GM18909 (cell line): ENCODE measurements around the gene CPEB4.
A peak's percentile ranks its signal among the peaks of the same experiment; 100 is the strongest.

Source experiments
- ATAC-seq: cut with Tn5 transposase; IDR thresholded peaks from one replicate; pipeline ENCODE4 v1.9.1; 2021; ENCODE audit warnings: mild to moderate bottlenecking; ENCODE audit not compliant: unreplicated experiment, poor library complexity

CPEB4 gene

DNA sequence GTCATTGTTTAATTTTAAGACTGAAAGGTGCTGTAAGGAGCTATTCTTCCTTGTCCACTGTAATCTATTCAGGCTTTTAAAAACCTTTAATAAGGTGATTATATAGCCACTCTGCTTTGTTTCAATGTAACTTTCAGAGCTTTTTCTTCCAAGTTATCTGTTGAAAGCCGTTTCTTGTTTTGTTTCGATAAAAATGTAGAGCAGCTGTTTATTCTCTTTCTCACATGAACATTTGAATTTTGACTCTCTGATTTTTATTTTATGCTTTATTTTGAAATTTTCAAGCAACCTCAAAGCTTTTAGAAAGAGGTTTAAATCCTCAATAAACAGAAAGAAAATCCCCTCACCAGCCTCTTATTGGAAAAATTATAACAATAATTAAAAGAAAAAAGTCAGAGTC is 47.2 kb downstream of the CPEB4 start:
- no peak for ATAC-seq

DNA sequence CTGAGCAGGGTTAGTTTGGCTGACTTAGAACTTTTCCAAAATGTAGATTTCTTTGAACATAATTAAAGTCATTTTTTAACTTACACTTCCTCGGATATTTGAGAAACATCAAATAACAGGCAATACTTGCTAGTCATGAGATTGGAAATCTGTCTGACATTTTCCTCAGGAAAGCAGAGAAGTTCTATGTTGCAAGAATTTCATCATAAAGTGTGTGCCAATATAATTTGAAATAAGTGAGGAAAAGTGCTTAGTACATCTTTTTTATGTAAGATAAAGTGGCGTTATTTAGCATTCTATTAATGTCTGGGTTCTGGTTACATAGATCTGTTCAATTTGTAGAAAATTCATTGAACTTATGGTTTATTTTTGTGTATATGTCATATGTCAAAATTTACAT is 52.1 kb downstream of the CPEB4 start:
- ATAC-seq: no peak

DNA sequence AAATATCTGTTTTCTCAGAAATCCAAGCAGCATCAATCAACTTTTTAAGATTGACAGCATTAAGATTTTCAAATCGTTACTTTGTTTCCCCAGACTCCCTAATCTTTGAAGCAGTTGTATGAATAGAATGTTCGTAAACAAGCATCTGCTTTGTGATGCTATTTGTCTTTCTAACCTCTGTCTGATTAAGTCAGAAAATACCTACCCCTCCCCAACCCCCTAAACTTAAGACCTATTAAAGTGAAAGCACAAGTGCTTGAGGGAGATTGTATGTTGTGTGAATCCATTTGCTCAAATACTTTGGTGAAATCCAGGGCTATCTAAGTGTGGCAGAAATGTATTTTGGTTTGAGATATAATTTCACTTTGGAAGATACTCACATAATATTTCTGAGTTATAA is 53.0 kb downstream of the CPEB4 start:
- no peak for ATAC-seq

DNA sequence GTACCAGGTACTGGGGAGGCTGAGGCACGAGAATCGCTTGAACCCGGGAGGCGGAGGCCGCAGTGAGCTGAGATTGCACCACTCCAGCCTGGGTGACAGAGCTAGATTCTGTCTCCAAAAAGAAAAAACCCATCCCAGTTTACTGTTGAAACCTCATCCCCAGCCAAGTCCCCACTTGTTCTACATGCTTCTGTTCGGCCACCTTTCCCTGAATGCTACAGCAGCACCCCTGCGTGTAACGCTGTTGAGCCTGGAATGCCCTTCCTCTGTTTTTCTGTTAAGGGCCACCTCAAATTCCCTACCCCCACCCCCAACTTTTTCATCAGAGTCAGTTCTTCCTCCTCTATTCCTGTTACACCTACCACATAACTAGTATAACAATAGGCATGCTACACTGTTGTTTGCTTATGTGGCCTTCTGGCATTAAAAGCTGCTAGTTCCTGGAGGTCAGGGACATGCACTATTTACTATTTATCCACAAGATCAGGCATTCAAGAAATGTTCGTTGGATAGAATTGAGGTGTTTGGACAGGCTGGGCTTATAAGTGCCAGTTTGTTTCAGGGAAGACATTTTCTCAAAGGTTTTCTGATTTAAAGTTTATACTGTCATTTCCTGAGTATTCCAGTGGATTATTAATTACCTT is 53.7 kb downstream of the CPEB4 start:
- ATAC-seq: no peak

DNA sequence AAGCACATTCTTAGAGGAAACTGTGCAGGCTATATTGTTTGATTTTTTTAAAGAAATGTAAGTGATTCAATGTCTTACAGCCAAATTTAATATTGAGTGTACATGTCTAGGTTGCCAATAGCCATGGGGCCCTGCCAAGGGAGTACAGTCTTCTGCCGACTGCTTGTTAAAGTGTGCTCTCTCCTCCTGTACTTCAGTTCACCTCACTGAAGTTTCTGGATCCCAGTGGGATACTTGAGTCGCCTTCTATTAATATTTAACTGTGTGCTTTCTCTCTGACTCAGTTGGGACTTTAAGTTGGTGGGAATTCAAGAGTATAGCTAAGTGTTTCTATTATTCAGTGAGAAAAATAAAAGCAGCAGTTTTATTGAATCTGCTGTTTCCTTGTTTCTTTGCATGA is 56.4 kb downstream of the CPEB4 start:
- ATAC-seq: no peak

DNA sequence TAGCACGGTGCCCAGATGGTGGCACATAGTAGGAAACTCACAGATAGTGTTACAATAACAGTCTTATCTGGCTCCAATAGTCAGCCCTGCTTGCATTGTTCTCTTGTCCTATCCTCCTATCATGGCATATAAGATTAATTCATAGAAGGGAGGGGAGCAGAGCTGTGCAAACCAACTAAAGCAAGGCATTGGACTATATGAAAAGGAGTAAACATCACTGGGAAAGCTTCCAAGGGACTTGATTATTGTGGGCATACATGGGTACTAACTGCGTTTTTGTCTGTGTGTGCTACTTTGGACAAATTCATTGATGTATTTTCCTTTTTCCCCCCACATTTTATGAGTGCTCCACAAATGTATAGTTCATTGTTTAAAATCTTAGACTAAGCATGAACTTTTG is 57.0 kb downstream of the CPEB4 start:
- ATAC-seq: no peak

DNA sequence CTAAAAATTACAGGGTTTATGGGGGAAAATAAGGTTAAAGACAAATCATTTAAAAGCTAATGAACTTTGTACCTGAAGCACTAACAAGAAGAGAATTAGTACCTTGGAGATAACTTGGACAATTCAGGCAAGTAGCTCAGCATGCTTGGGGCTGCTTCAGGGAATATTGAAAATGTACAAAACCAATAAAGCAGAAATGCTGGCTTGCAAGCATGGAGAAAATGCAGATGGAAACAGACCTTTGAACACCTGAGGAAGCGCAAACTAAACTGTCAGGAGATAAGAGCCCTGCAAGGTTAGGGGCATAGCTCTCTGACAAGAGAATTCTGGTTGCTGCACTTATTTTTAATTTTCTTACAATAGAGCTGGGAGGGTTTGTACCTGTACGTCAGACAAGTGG is 58.2 kb downstream of the CPEB4 start:
- no peak for ATAC-seq

DNA sequence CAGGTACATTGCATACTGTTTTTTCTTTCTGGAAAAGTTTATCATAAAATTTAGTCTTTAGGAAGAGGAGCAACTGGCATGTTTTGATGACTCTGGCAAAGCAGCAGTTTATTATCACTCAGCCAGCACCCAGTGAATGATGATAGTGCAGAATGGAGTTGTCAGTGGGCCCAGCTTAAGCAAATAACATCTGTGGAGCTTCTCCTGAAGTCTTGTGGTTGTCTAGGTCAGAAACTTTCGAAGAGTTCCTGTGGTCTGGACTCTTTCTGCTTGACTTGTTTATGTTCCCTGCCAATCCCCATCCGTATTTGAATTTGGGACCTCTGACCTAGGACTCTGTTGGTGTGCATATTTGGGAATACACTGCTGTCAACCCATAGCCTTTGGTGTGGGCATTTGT is 62.7 kb downstream of the CPEB4 start:
- ATAC-seq: no peak

DNA sequence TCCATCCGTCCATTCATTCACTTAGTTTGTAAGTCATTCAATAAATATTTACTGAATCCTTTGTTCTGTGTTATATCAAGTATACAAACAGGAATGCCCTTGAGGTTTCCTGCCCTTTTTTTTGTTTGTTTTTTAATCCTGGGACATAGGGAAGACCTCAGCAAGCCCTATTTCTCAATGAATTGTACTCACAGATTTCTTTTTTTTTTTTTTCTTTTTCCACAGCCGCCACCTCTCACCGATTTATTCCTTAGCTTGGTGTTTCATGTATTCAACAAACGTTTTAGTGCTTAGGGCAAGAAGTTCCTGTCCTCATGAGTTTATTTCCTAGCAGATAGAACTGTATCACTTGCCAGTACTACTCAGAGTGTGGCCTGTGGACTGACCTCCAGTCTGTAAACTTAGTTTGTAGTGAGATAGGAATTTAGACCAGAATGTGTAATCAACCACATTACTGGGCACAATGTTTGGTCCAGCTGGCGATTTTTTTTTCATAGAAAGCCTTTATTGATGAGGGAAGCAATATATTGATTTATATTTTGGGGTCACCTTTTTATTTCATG is 65.5 kb downstream of the CPEB4 start:
- no peak for ATAC-seq

DNA sequence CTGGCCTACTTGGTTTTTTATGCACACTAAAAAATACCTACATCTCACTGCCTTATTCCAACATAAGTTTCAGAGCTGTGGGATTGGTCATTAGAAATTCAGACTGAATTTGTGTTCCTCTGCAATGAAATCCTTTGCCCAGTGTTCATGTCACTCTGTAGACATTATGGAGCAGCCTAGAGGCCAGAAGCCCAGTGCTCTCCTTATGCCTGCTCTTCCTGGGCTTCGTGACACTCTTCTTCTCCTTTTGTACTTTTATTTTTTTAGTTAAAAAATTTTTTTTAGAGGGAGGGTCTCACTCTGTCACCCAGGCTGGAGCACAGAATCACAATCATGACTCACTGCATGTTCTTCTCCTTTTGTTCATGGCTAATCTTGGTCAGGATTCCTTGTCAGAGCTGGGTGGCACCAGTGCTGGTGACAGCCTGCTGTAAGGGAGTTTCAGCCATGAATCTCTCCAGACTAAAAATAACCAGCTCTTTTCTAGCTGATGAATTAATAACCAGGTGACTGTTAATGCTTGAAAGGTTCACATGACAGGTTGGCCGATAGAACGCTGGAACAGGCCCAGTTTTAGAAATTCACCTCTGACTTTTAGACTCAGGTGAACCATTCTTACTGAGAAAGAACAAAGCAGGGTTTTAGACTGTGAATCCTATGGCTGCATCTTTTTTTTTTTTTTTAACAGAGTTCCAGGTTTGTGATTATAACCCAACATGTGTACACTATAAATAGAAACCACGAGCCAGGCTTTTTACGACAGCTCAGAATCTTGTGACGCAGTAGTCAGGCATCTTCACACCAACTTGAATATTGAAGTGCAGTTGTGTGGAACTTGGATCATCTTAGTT is 66.7 kb downstream of the CPEB4 start:
- peak; percentile 52 for ATAC-seq

DNA sequence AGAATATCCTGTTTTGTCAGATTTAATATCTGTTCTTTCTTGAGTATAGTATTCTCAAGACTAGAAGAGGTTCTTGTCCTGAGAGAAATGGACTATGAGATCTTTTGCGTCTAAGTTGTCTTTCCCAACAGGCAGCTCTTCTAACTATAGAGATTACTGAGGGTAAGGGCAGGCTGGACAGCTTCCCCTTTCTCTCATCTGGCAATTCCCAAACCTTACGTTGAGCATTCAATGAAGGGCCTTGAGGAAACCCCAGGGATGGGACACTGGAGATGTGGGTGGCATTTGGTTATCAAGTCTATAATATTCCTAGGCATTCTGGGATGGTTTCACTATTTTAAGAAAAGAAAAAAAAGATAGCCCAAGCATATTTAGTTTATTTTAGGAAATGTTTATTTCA is 72.8 kb downstream of the CPEB4 start:
- no peak for ATAC-seq

DNA sequence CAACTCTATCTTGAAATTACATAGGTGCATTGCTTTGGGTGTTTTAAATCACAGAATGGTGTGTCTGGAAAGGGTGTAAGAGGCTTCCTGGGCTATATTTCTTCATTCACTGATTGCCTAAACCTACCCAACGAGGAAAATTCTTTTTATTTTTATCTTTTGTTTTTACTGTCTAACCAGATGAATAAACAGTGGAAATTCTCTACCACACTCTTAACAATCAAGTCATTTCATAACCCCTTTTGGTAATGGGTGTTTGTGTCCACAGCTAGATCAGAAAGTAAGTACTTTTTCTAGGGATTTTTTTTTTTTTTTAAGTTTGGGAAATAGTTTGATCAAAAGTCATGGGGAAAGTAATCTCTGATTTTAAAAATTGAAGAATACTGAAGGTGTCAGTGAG is 73.3 kb downstream of the CPEB4 start:
- ATAC-seq: no peak

DNA sequence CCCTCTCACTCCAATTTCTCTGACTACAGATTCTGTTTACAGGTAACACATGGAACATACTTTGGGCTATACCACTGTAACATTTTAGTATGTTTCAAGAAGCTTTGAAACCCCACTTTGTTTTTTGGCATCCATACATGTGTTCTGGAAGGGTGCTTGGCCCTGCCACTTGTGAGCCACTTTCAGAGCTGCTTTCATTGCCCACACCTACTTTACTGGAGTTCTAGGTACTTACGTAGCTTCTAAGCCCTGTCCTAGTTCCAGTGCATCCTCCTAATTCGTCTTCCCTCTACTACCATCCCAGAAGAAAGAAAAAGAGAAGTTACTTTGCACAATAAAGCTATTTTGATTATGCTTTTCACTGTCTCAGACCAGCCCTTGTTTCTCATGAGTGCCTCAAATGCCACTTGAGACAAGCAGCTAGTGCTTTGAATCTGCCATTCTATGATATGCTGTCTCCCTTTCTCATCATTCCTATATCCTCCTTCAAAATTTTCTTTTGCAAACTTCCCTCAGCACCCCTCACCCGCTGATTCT is 74.4 kb downstream of the CPEB4 start:
- no peak for ATAC-seq

DNA sequence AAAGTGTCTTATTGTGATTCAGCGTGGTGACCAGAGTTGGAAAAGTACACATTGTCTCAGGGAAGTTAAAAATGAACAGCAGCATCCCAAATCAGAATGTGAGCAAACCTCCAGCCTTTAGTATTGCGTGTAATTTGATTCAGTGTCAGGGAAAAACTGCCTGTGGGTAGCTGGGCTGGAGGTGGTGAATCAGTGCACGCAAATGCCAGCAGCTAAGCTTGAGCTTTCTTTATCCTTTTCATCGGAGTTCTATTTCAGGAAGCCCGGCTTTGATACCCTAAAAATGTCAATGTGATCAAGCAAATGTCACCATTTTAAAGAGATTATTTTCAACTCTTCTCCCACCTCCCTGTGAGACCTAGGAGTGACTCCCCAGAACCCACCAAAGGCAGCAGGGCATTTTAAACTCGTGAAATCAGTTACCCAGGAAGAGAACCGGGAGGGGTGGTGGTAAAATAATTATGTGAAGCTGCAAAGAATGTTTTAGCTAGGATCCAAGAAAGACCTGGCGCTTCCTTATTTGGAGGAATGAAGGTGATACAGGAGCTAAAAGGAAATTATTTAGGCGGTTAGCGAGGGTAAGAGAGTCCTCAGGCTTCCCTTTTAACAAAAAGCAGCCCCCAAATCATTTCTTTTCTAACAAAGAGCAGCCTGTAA is 75.2 kb downstream of the CPEB4 start:
- ATAC-seq: no peak

DNA sequence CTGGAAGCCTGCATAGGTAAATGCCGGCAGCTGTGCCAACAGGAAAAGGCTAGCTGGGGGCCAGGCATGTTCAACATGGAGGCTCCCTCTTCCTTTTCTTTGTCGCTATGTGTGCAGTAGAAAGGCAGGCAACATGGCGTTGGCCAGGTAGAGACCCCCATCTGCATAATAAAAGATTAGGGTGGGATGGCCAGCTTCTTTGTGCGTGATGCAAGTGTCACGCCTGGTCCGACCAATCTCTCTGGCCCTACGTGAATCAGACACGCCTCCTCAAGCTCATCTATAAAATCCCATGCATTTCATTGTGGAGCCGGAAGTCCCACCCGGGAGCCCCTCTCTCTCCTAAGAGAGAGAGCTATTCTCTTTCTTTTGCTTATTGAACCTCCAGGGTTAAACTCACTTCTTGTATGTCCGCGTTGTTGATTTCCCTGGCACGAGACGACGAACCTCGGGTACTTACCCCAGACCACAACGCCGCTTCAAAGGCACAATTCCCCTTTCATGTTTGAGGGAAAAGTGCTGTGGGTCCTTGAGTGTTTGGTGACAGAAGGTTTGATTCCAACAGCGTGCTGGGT is 75.8 kb downstream of the CPEB4 start:
- no peak for ATAC-seq

DNA sequence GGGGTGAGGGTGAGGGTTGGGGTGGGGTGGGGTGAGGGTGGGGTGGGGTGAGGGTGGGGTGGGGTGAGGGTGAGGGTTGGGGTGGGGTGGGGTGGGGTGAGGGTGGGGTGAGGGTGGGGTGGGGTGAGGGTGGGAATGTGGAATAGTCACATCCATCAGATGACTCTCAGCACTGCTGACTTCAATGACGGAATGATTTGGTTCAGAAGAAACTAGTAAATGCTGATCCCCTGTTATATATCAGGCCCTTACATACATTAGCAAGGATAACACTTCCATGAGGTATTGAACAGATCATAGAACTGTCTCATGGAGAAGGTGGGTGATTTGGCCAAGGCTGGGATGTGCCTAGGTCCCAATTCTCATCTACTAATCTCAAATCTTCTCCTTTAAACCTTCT is 76.4 kb downstream of the CPEB4 start:
- no peak for ATAC-seq

DNA sequence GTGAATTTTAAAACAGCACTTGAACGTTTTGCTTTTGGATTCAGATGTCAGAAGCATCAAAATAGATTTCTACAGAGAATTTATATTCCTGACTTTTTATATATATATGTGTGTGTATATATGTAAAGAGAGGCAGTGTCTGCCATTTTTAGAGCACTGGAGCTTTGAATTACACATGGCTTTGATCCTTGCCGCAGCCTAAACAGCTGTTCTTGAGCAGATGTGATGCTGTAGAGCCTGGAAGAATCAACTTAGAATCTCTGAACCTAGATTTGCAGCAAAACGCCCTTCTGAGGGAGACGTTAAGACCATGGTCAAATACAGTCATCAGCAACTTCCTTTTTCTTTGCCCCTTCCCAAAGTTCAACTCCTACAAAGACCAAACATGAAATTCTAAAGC is 79.1 kb downstream of the CPEB4 start:
- no peak for ATAC-seq

DNA sequence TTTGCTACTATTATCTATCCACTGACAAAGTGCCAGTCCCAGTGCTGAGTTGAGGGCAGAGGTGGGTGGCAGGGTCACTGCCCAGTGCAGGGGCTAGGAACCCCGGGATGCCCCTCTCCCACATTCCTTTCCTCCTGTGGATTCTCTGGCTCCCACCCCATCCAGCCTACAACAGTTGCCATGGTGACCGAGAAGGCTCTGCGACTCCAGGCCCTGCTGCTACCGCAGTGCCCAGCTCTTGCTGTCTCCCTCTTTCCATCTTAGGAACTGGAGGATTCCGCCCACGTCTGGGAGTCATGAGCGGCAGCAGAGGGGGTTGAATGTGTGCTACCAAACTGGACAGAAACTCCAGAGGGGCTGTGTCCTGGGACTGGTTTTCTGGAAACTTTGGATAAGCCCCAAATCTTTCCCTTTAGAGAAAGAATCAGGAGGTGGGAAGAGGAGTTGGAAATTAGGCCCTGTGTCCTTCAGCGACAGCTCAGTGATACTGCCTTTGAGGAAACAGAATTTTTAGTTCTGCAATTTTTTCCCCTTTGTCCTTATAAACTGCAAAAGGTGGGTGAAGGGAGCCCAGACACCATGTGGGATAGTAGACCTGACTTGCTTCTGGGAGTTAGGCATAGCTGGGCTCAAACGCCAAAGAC is 80.1 kb downstream of the CPEB4 start:
- no peak for ATAC-seq

DNA sequence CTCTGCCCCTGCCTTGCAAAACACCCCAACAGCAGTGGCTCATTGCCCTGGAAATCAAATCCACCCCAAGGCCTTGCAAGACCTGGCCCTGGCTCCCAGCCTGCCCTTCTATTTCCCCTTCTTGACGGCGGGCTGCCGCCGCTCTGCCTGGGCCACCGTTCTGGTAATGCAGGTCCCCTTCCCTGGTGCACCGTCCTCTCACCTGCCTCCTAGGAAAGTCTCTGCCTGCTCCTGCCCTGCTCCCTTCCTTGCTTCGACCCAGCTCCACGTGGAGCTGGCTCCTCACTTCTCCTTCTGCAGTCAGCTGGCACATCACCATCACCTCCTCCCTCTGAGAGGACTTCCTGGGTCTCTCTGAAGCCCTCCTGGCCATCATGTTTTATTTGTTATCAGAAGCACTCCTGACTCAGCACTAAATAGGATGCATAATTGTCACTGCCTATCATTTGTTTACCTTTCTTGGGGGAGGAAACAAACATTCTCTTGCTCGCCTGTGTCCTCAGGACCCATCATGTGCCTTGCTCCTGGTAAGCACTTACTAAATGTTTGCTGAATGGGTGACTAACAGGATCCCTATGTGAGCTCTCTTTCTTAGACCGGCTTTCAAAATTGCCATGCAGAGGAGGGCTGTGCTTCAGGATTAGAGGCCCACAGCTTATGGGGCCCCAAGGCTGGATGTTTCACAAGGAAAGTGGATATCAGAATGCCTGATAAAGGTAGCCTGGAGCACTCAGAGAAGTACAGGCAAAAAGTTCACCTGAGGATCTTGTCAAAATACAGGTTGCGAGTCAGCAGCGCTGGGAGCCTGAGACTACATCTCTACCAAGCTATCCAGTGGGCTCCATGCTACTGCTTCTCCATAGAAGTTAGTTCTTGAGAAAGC is 81.3 kb downstream of the CPEB4 start:
- no peak for ATAC-seq
